Left hindlimb (tissue), 1 donor: ENCODE results near the gene SCN1B.
A peak's percentile ranks its signal among the peaks of the same experiment; 100 is the strongest.
"Not testable (repeated sequence)": the region's sequence is repeated elsewhere in the genome, so short reads cannot be mapped to it uniquely, and the experiment has no call there.

Source experiments
- DNase-seq: peaks from one replicate; pipeline ENCODE4 v3.0.0-alpha.2; 2018

Gene SCN1B

DNA sequence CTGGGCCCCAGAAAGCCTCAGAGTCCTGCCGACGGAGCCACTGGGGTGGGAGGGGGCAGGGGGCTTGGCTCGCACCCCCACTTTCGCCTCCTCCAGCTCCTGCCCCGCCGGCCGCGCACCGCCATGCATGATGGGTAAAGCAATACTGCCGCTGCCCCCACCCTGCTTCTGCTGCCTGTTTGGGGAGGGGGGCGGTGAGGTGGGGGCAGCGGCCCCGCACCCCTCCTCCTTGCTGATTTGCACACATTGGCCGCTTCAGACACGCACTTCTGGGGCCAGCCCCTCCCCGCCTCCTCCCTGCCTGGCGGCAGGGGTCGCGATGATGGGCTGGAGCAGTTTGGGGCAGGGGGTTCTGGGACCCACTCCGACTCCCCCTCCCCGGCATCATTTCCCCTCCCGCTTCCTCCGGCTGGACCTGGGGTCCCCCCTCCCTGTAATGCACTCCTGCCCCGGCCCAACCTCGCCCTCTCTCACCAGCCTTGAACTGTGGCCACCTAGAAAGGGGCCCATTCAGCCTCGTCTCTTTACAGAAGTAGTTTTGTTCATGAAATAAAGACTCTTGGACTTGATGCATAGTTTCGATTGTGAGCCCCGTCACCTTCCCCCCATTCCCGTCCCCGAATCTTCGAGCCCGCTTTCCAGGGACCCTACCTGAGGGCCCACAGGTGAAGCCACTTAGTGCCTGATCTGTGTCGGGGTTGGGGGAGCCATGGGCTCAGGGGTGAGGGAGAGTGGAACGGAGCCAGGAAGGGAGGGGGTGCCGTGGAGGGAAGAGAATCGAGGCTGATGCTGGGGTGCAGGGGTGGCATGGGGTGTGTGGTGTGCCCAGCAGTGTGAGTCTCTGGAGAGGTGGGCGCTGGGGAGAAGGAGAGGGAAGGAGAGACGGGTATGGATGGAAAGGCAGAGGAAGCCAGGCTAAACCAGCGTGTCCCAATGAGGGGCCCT, 9.9 kb downstream of the SCN1B start:
- DNase-seq, result peak; percentile 25

DNA sequence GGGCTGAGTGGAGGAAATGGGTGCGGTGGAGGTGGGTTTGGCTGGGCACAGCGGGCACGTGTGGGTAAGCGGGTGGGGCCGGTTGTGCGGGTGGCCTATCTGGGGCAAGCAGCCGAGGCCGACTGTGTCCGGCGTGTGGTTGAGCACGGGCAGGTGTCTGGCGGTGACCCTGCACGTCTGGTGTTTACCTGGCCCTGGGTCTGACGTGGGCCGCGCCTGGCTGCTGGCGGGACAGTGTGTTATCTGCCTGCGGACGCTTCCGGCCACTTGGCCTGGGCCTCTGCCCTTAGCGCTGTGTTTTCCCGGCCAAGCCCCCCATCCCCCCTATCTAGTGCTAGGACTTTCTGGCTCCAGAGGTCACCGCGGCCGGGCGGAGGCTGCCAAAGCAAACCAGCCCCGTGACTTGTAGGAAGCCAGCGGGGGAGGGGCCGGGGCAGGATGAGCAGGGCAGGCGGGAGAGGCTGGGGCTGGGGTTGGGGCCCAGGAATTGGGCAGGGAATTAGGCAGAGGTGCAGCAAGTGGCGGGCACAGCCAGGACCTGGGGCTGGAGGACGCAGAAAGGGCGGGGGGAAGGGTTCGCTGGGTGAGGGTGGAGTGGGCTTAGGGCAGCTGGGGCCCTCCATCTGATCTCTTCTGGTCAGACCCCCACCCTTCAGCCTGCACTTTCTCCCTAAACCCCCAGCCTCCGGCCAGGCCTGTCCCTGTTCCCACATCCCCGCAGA, 10.7 kb downstream of the SCN1B start:
- peak; percentile 62 for DNase-seq

DNA sequence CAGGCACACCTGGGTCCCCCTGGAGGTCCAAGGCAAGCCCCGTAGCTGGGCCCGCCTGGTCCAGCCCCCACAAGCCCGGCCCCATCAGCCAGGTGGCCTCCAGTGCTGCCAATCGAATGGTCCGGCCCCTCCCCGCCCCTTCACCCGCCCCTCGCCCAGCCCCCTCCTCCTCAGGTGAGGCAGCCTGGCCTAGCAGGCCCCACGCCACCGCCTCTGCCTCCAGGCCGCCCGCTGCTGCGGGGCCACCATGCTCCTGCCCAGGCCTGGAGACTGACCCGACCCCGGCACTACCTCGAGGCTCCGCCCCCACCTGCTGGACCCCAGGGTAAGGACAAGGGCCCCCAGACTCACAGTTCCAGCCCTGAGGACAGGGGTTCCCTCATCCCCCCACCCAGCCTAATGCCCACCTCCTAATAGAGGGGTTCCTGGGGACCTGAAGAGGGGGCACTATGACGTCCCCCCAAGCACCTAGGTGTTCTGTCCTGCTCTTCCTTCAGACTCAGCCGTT, 11.3 kb downstream of the SCN1B start, which contains the start of gene HPN:
HPN (plus strand) TSS at position 174 of the 508 bp plus-strand sequence. CDS start 786 bp downstream, outside the sequence.
- DNase-seq, result no peak

DNA sequence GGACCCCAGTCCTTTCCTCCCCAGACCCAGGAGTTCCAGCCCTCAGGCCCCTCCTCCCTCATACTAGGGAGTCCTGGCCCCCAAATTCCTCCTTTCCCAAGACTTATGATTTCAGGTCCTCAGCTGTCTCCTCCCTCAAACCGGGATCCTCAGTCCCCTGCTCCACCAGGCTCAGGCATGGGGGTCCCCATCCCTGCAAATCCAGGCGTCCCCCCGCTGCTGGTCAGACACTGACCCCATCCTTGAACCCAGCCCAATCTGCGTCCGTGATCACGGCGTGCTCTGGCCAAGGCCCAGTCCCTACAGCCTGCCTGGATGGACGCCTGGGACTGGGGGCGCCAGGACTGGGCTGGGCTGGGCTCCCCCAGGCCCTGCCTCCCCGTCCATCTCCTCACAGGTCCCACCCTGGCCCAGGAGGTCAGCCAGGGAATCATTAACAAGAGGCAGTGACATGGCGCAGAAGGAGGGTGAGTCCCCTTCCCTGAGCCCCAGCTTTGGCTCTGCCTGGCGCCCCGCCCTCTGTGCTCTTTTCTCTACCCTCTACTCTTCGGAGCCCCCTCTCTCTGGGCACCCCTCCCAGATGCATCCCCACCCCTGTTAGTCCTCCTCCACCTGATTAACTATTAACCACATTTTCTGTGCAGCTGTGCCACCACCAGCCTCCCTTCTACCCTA, 11.9 kb downstream of the SCN1B start:
- peak; percentile 40 for DNase-seq

DNA sequence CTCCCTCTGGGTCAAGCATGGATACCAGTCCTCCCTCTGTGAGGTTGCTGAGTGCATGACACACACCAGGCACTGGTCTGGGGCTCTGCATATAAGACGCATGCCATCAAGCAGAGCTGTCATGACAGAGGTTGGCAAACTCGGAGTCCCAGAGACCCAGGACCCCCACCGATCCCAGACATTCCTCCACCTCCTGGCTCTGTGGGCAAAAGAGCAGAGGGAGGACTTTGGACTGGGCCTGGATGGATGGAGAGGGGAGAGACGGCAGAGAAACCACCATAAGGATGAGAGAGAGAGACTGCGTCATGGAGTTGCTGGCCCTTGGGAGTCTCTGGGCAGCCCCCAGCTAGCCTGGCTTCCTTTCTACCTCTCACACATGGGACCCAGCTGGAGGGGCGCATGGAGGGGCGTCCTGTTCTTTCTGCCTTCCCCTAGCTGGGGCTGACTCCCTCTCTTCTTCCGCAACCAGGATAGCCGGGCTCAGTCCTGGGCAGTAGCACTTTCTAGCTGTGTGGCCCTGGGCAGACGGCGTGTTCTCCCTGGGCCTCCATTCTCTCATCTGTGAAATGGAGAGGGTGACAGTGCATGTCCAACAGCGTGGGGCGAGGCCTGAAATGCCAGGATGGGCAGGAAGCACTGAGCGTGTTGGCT, 12.8 kb downstream of the SCN1B start:
- DNase-seq, result peak; percentile 13

DNA sequence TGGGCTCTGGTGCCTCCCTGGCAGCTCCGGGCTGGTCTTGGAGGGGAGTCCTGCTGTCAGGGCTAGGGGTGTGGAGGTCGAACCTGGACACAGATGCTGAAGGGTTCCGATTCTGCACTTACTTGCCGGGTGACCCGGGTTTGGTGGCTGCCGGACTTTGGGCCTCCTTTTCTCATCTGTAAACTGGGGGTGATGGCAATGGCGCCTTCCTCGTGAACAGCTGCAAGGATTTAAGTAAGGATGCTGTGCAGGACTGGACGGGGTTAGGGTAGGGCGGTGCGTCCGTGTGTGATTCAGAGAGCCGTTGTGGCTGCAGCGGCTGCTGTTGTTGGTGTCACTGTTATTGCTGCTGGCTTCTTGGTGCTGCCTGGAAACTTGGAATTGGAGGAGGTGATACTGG, 13.6 kb downstream of the SCN1B start:
- DNase-seq, result no peak

DNA sequence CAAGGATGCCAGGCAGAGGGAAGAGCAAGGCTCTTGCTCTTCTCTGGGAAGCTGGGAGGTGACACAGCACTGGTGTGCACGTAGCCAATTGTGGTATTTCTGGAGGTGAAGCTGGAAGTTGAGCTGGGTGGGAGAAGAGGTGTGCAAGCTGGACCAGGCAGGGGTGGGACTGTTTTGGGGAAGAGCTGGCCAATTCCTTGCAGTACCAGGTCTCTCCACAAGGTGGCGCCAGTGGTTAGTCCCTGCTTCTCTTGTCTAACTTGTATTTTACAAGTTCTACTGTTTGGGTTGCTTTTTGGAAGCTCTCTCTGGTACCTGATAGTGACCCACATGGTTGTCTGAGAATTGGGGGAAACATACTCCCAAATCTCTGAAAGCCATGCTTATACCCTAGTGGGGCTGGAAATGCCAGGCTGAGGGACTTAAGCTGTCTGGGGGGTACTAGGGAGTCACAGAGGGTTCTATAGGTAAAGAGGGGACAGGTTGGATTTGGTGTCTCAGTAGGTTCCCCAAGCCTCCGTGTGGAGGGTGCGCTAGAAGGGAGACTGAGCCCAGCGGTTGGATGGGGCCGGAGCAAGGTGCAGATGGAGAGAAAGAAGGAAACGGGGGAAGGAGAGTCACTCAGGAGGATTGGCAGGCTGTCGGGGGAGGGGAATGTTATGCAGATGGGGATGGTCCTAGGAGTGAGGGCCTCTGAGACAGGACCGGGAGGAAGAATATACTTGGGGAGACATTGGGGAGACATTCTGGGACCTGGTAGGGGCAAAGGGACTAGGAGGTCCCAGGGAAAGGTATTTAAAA, 14.2 kb downstream of the SCN1B start:
- peak; percentile 2 for DNase-seq

DNA sequence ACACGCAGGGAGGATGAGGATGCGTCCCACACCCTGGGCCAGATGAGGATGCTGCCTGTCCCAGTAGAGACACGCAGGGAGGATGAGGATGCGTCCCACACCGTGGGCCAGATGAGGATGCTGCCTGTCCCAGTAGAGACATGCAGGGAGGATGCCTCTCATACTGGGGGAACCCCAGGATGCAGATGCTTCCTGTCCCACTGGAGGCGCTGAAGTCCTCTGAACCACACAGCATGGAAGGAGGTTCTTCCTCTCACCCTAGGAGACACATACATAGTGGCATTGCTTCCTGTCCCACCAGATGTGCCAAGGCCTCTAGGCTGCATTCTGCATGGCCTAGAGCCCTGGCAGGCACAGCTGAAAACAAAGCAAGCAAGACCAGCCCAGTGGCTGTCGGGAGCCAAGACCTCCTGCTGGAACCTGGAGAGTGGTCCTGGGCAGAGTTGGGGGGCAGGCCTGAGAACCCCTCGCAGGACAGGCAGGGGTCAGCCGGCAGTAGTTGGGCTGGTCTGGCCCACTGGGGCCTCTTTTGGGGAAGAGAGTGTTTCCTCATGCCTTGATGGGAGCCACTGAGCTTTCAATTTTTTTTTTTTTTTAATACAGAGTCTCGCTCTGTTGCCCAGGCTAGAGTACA, 15.5 kb downstream of the SCN1B start:
- no peak for DNase-seq

DNA sequence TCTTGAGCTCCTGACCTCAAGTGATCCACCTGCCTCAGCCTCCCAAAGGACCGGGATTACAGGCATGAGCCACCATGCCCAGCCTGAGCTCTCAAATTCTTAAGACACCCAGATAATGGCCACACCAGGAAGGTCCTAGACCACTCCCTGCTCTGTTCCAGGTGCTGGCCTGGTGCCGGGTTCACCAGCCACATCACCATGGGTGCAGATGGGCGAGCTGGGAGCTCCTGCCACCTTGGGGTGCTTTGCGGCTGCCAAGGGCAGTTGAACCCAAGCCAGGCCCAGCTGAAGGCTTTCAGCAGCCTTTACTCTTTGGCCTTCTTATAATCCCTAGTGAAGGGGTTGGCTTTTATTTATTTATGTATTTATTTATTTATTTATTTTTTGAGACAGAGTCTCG, 16.2 kb downstream of the SCN1B start:
- DNase-seq, result peak; percentile 6

DNA sequence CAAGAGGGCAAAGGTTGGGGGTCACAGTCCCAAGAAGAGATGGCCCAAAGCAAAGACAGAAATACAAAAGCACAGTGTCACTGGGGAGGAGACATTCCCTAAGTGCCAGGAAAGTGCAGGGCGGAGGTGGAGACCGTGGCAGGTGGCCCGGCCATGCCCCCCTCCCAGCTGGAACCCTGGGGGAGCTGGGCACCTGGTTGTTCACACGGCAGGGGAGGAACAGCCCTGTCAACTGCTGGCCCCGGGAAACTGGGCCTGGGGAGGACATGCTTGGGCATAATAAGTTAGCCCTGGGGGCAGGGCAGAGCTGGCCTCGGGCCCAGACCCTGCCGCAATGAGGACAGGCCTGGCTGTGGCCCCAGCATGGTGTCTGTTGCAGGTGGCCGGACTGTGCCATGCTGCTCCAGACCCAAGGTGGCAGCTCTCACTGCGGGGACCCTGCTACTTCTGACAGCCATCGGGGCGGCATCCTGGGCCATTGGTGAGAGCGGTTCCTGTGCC, 18.7 kb downstream of the SCN1B start:
- DNase-seq, result peak; percentile 13

DNA sequence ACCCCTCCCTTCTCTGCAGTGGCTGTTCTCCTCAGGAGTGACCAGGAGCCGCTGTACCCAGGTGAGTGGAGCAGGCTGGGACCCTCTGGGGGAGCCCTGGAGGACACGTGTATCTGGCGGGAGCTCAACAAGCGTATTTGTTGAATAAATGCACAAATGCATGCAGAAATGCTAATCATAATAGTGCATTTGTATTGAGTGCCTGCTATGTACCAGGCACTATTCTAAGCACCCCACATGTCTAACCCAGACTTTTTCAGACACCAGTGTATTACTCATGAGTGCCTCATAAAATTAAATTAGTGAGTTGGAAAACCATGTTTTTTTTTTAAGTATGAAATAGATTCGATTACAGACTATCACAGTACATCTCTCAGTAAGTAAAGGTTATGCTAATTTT, 19.2 kb downstream of the SCN1B start:
- DNase-seq, result peak; percentile 30

DNA sequence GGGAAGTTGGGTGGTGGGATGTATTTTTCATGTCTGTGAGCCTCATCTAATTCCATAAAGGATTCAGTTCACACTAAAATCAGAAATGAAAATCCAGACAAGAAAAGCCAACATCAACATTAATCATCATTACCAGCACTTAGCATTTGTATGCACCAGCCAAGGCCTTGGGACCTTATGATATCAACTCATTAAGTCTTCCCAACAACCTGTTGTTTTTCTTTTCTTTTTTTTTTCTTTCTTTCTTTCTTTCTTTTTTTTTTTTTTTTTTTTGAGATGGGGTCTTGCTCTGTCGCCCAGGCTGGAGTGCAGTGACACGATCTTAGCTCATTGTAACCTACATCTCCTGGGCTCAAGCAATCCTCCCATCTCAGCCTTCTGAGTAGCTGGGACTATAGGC, 20.4 kb downstream of the SCN1B start:
- not testable (repeated sequence) for DNase-seq

DNA sequence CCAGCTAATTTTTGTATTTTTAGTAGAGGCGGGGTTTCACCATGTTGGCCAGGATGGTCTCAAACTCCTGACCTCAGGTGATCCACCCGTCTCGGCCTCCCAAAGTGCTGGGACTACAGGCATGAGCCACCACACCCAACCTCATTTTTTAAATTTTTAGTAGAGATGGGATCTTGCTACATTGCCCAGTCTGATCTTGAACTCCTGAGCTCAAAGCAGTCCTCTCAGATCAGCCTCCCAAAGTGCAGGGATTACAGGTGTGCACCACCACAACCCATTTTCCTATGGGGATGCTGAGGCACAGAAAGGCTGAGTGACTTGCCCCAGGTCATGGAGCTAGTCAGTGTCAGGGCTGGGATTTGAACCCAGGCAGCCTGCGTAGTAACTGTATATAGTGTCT, 21.0 kb downstream of the SCN1B start:
- not testable (repeated sequence) for DNase-seq

DNA sequence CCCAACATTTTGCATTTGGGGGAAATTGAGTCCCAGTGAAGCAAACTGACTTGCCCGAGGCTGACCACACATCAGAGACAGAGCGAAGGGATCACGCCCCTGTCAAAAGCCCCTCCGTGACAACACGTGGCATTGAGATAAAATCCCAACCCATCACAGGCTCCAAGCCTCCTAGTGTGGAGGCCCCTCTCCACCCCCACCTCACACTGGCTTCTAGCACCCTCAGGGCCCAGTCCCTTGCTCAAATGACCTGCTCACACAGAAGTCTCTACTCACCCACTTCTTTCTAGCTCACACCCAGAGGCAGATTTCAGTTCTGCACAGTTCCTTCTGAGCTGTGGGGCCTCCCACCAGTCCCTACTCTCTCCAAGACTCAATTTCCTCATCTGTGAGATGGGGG, 21.5 kb downstream of the SCN1B start:
- DNase-seq, result peak; percentile 3

DNA sequence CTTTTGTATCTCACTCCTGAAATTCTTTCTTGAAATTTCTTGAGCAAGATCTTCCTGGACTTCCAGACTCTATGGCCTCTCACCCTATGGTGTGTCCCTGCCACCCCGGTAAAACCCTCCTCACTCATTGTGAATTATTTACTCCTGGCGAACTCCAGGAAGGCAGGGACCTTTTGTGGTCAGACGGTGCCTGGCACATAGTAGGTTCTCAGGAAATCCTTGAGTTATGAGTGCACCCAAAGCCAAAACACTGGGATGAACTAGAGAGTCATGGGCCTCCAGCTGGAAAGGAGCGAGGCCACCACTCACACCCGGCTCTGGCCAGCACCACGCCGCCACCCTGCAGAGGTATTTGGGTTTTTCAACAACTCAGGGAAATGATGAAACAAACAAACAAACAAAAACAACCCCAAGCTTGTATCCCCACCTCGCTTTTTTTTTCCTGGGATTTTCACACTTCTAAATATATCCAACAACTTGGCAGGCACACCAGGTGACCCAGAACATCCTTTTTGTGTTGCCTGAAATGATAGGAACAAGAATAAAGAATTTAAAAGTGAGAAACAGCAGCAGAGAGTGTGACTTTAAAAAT, 22.4 kb downstream of the SCN1B start:
- DNase-seq, result peak; percentile 11

DNA sequence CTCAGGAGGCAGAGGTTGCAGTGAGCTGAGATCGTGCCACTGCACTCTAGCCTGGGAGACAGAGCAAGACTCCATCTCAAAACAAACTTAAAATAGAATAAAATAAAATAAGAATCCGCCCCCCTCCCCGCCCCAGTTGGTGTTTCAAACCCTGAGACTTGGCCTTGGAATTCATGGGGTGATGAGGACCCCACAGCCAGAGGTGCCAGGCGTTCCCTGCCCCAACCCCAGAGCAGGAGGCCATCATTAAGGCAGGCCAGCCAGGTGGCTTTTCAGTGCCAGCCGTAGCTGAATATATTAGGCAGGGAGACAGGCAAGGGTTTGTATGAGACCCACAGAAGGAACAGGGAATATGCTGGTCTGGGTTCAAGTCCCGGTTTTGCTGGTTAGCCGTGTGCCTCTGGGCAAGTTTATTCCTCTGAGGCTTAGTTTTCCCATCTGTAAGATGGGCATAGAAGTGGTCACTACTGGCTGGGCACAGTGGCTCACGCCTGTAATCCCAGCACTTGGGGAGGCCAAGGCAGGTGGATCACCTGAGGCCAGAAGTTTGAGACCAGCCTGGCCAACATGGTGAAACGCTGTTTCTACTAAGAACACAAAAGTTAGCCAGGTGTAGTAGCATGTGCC, 23.5 kb downstream of the SCN1B start:
- peak; percentile 1 for DNase-seq

DNA sequence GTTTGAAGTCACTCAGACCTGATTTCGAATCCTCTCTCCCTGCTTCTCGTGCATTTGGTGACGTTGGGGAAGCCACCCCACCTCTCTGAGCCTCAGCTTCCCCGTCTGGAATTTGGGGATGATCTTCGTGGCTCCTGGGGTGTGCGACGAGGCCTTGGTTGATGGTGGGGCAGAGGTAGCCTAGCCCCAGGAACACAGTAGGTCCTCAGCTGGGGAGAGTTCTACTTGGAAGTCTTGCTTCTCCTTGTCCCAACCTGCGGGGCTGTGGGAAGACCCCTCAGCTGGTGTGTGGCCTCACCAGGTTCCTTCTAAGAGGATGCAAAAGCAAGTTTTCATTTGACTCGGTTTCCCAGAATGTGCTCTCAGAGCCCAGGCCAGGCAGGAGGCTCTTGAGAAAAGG, 24.4 kb downstream of the SCN1B start:
- peak; percentile 10 for DNase-seq

DNA sequence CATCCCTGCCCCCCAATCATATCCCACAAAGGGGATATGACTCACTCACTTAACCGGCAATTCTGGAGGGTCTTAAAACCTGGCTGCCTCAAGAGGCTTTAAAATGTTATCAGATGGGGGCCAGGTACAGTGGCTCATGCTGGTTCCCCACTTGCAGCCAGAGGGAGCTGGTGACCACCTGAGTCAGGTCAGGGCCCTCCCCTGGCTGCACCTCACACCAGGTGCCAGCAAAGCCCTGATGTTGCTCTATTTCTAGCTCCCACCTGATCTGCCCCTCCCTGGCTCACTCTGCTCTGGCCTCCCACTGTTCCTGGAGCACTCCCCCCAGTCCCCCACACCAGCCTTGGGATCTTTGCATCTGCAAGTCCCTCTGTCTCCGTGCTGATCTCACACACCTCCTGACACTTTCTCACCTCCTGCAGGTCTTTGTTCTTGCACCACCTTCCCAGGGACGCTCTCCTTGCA, 25.5 kb downstream of the SCN1B start:
- DNase-seq, result no peak

DNA sequence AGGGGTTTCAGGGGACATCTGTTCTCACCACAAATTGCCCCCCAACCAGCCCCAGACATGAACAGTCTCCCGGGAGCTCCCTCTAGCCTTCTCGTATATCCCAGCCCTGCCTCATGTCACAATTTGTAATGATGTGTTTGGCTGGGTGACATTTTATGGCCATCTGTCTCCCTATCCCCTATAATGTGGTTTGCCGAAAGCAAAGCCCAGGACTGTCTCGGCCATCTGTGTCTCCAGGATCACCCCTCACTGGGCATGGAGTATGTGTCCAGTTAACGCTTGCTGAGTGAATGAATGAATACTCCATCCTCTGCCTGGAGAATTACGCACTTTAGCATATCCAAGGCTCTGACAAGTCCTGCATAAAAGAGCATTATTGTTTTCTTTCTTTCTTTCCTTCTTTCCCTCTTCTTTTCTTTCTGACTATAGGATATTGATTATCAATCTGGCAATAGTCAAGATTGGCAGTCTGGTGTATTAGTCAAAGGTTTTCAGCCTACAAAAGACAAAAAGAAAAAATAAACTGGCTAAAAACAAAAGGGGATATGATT, 26.3 kb downstream of the SCN1B start:
- DNase-seq, result no peak

DNA sequence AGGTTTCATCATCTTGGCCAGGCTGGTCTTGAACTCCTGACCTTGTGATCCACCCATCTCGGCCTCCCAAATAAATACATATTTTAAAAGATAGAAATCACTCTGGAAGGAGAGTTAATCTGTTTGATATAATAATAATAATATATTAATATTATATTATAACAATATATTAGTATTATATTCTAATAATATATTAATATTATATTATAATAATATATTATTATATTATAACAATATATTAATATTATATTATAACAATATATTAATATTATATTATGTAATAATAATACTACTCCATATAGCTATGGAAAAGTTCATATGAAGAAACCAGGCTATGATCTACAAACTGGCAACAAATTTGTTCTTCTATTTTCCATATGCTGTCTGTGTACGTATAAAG, 28.1 kb downstream of the SCN1B start:
- no peak for DNase-seq
